OCI-LY7 (cell line): ENCODE results near the gene CD69. TPM values are rescaled to one million over a fixed set of nuclear protein-coding genes. Genes with fewer than 3 reads are reported as not detected.

Experiments
- BruUV-seq: library from RNA; stranded (reverse); fragments of 400-500 nt; replicated peaks from 2 replicates; lab custom pipeline; 2021; lab: Mats Ljungman, UMichigan
- CTCF ChIA-PET: fragments of 300-600 bp; sonication (Branson Sonifier 250); formaldehyde crosslinking; loops from one replicate; lab custom pipeline; 2022; ENCODE audit warnings: antibody characterized with exemption; ENCODE audit not compliant: unreplicated experiment; lab: Charles Lee
- POLR2A ChIA-PET: fragments of 300-600 bp; sonication (Branson Sonifier 250); formaldehyde crosslinking; loops from one replicate; lab custom pipeline; 2022; ENCODE audit warnings: antibody characterized with exemption; lab: Charles Lee
- DNase-seq: peaks from one replicate; pipeline ENCODE4 v3.0.0-alpha.2; 2015; ENCODE audit warnings: low spot score
- H2AFZ ChIP-seq: fragments of 200-600 bp; sonication (generic), shearing (Covaris generic); 2 replicates; pipeline ENCODE4 v1.6.1; 2014; ENCODE audit warnings: mild to moderate bottlenecking, antibody characterized with exemption, low read length, moderate library complexity
- H3K27ac ChIP-seq: fragments of 200-600 bp; sonication (generic); 2 replicates; pipeline ENCODE4 v1.5.1; 2014; ENCODE audit warnings: mixed run types, low read depth, mild to moderate bottlenecking, moderate library complexity, low read length, inconsistent platforms; ENCODE audit not compliant: poor library complexity, severe bottlenecking
- H3K36me3 ChIP-seq: fragments of 200-600 bp; sonication (generic); 2 replicates; pipeline ENCODE4 v1.6.1; 2014; ENCODE audit warnings: mild to moderate bottlenecking, antibody characterized with exemption, low read length, moderate library complexity, mixed read lengths; ENCODE audit not compliant: insufficient read depth
- H3K4me1 ChIP-seq: fragments of 200-600 bp; sonication (generic); 2 replicates; pipeline ENCODE4 v1.5.1; 2014; ENCODE audit warnings: mild to moderate bottlenecking, low read length; ENCODE audit not compliant: insufficient read depth, poor library complexity, severe bottlenecking
- H3K4me2 ChIP-seq: fragments of 200-600 bp; sonication (generic); 2 replicates; pipeline ENCODE4 v1.6.1; 2014; ENCODE audit warnings: mild to moderate bottlenecking, low read length
- H3K4me3 ChIP-seq: fragments of 200-600 bp; sonication (generic); 2 replicates; pipeline ENCODE4 v1.5.1; 2014; ENCODE audit warnings: mild to moderate bottlenecking, low read depth, low read length; ENCODE audit not compliant: poor library complexity, severe bottlenecking
- H3K79me2 ChIP-seq: fragments of 200-600 bp; sonication (generic); 2 replicates; pipeline ENCODE4 v1.6.1; 2016; ENCODE audit warnings: low read depth, mild to moderate bottlenecking, low read length, moderate library complexity, mixed read lengths; ENCODE audit not compliant: insufficient read depth
- H3K9me2 ChIP-seq: fragments of 200-600 bp; sonication (generic); 2 replicates; pipeline ENCODE4 v1.6.1; 2016; ENCODE audit warnings: mild to moderate bottlenecking, low read length, mixed read lengths; ENCODE audit not compliant: insufficient read depth
- H3K9me3 ChIP-seq: fragments of 200-600 bp; sonication (generic); 2 replicates; pipeline ENCODE4 v1.6.1; 2014; ENCODE audit warnings: mild to moderate bottlenecking, mixed run types, low read length, mixed read lengths
- H4K20me1 ChIP-seq: fragments of 200-600 bp; sonication (generic); 2 replicates; pipeline ENCODE4 v1.6.1; 2014; ENCODE audit warnings: mild to moderate bottlenecking, antibody characterized with exemption, low read length, moderate library complexity, mixed read lengths; ENCODE audit not compliant: insufficient read depth
- CTCF ChIP-seq: fragments of 200-600 bp; sonication (generic); conservative IDR thresholded peaks from 2 replicates; pipeline ENCODE4 v1.5.1; 2014; ENCODE audit warnings: mild to moderate bottlenecking, antibody characterized with exemption, low read length, moderate library complexity, mixed read lengths
- EZH2phosphoT487 ChIP-seq: fragments of 200-600 bp; sonication (generic); IDR thresholded peaks from 2 replicates; pipeline ENCODE4 v1.6.1; 2018; ENCODE audit warnings: low read depth, borderline replicate concordance, mild to moderate bottlenecking, mixed run types, antibody characterized with exemption, low read length, moderate library complexity, mixed read lengths
- intact Hi-C: fragments of 100-400 bp; cut with micrococcal nuclease; formaldehyde crosslinking; loops from one replicate; pipeline ENCODE4 v1.10.0; 2022; ENCODE audit not compliant: unreplicated experiment
- total RNA-seq, 2 experiments: library from RNA; depleted of rRNA in 1 of 2; stranded (reverse); fragments of >200 nt in 1 of 2; shearing (Covaris generic) in 1 of 2; gene quantifications; 2 replicates each; pipeline ENCODE4 v1.2.3, GENCODE V29; 2014 to 2022

CD69 gene
- total RNA-seq, 2 experiments from 2014 or later, result 10.3 to 12.3 TPM

GRCh38 chr12:9808504-9808903 is 47.8 kb upstream of the CD69 start:
- H3K4me1 ChIP-seq, result peaks cover 2% of the 10 kb centered on the region
- BruUV-seq, result no TSS peak
- H3K27ac ChIP-seq, result no peak overlapping the region
- intact Hi-C loops, result no loop called here
- no peak overlapping the region for H3K4me3 ChIP-seq
- no peak for TF ChIP-seq EZH2phosphoT487
- no peak for TF ChIP-seq CTCF
- H2AFZ ChIP-seq, result no peak overlapping the region
- H3K9me3 ChIP-seq, result no peaks in the 10 kb centered on the region
- H3K79me2 ChIP-seq, result no peaks in the 10 kb centered on the region
- H3K9me2 ChIP-seq, result no peaks in the 10 kb centered on the region
- ChIA-PET POLR2A (interaction anchor here (0.7 to 1.7 kb wide), 3 partner anchors 9 to 63 kb away, joined by 3 to 7 read pairs (median 3); no protein-coding TSS in a partner anchor), CTCF (no interaction called here)
- no peaks in the 10 kb centered on the region for H3K36me3 ChIP-seq
- DNase-seq, result no peak
- H4K20me1 ChIP-seq, result no peaks in the 10 kb centered on the region
- H3K4me2 ChIP-seq, result no peak overlapping the region

- Histone ChIP-seq H3K9me3 (no peaks in the 10 kb centered on the region), H4K20me1 (no peaks in the 10 kb centered on the region), H2AFZ (no peak overlapping the region), H3K4me2 (no peak overlapping the region), H3K79me2 (no peaks in the 10 kb centered on the region), H3K4me1 (no peaks in the 10 kb centered on the region), H3K9me2 (no peaks in the 10 kb centered on the region), H3K4me3 (no peak overlapping the region), H3K27ac (no peak overlapping the region), H3K36me3 (no peaks in the 10 kb centered on the region)
- POLR2A ChIA-PET, result no interaction called here
- CTCF ChIA-PET, result no interaction called here
- no peak for DNase-seq
- no TSS peak for BruUV-seq
- TF ChIP-seq CTCF, result no peak
- TF ChIP-seq EZH2phosphoT487, result no peak
- intact Hi-C loops, result no loop called here
Measured at GRCh38 chr12:9806714-9807113, 46.0 kb upstream of the CD69 start.

- Histone ChIP-seq H3K4me3 (no peak overlapping the region), H3K79me2 (no peaks in the 10 kb centered on the region), H3K36me3 (no peaks in the 10 kb centered on the region), H2AFZ (no peak overlapping the region), H3K27ac (no peak overlapping the region), H3K4me1 (no peaks in the 10 kb centered on the region), H3K9me3 (no peaks in the 10 kb centered on the region), H4K20me1 (no peaks in the 10 kb centered on the region), H3K9me2 (no peaks in the 10 kb centered on the region), H3K4me2 (no peak overlapping the region)
- intact Hi-C loops, result no loop called here
- no TSS peak for BruUV-seq
- TF ChIP-seq EZH2phosphoT487 (no peak), CTCF (no peak)
- ChIA-PET POLR2A (no interaction called here), CTCF (no interaction called here)
- no peak for DNase-seq
Measured at GRCh38 chr12:9805883-9806282, 45.2 kb upstream of the CD69 start.
